ENCODE data around the gene ELOVL6. TPM values are rescaled to one million over a fixed set of nuclear protein-coding genes. Genes with fewer than 3 reads are reported as not detected.
"Not testable (repeated sequence)": the region's sequence is repeated elsewhere in the genome, so short reads cannot be mapped to it uniquely, and the experiment has no call there.

The ELOVL6 gene
- total RNA-seq, 1 experiment from 2014 or later = 38.7 TPM

GRCh38 chr4:110039164-110039563 lies 159.3 kb downstream of the ELOVL6 start:
- DNase-seq (ENCODE audit: low read depth, low spot score); H3K36me3 ChIP-seq (ENCODE audit: control insufficient read depth in 1 of 2, insufficient read depth in 2 of 2, low read length in 2 of 2); H3K9me3 ChIP-seq (ENCODE audit: control insufficient read depth in 1 of 2, insufficient read depth in 1 of 2, low read depth in 1 of 2, low read length in 2 of 2); H3K9me2 ChIP-seq (ENCODE audit: insufficient read depth); H3K27ac ChIP-seq (ENCODE audit: low read depth, low read length); BruUV-seq (replicated peaks); H3K9ac ChIP-seq (ENCODE audit: low read length); H2AFZ ChIP-seq (ENCODE audit: low read depth, low read length, poor library complexity, severe bottlenecking); RAD21 ChIA-PET (ENCODE audit: low non-redundant PET in 1 of 2, low total read pairs in 2 of 2, uncharacterized antibody in 2 of 2, unreplicated experiment in 2 of 2); H3K4me2 ChIP-seq (ENCODE audit: low read length); H3K4me1 ChIP-seq (ENCODE audit: control insufficient read depth in 1 of 2, insufficient read depth in 2 of 2, low read length in 2 of 2); H3K27me3 ChIP-seq (ENCODE audit: insufficient read depth, low read length); H3K4me3 ChIP-seq (replicated peaks in 1 of 2; ENCODE audit: low read depth in 1 of 2, low read length in 2 of 2); POLR2A ChIA-PET; CTCF ChIA-PET; intact Hi-C loops (cut with micrococcal nuclease); H3K79me2 ChIP-seq (ENCODE audit: insufficient read depth, low read length); H4K20me1 ChIP-seq (ENCODE audit: insufficient read depth); ATAC-seq: not testable (repeated sequence)

- intact Hi-C loops (cut with micrococcal nuclease) = no loop called here
- Histone ChIP-seq H3K27me3 (ENCODE audit: insufficient read depth, low read length) (no peaks in the 10 kb centered on the region), H3K4me1 (ENCODE audit: control insufficient read depth in 1 of 2, insufficient read depth in 2 of 2, low read length in 2 of 2) (no peaks in the 10 kb centered on the region), H3K36me3 (ENCODE audit: control insufficient read depth in 1 of 2, insufficient read depth in 2 of 2, low read length in 2 of 2) (no peaks in the 10 kb centered on the region), H3K79me2 (ENCODE audit: insufficient read depth, low read length) (no peaks in the 10 kb centered on the region), H2AFZ (ENCODE audit: low read depth, low read length, poor library complexity, severe bottlenecking) (no peak overlapping the region), H3K9me3 (ENCODE audit: control insufficient read depth in 1 of 2, insufficient read depth in 1 of 2, low read depth in 1 of 2, low read length in 2 of 2) (no peaks in the 10 kb centered on the region), H3K4me2 (ENCODE audit: low read length) (no peak overlapping the region), H3K27ac (ENCODE audit: low read depth, low read length) (no peak overlapping the region), H3K4me3 (replicated peaks in 1 of 2; ENCODE audit: low read depth in 1 of 2, low read length in 2 of 2) (no peak overlapping the region), H3K9me2 (ENCODE audit: insufficient read depth) (no peaks in the 10 kb centered on the region), H3K9ac (ENCODE audit: low read length) (no peak overlapping the region), H4K20me1 (ENCODE audit: insufficient read depth) (no peaks in the 10 kb centered on the region)
- DNase-seq (ENCODE audit: low read depth, low spot score) = no peak
- RAD21 ChIA-PET (ENCODE audit: low non-redundant PET in 1 of 2, low total read pairs in 2 of 2, uncharacterized antibody in 2 of 2, unreplicated experiment in 2 of 2) = no interaction called here
- CTCF ChIA-PET = interaction anchor here (2.3 kb wide), 1 partner anchor 15 kb away, joined by 7 read pairs; no protein-coding TSS in a partner anchor
- TF ChIP-seq, protein P1, sequence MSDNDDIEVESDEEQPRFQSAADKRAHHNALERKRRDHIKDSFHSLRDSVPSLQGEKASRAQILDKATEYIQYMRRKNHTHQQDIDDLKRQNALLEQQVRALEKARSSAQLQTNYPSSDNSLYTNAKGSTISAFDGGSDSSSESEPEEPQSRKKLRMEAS (IDR thresholded peaks at IDR 0.05) = no peak
- TF ChIP-seq SP1 (IDR thresholded peaks at IDR 0.05; ENCODE audit: low read depth) (no peak), EGR1 (IDR thresholded peaks at IDR 0.05; ENCODE audit: low read depth) (no peak), RAD21 (IDR thresholded peaks at IDR 0.05; ENCODE audit: low read depth) (no peak), TCF7L2 (IDR thresholded peaks at IDR 0.05; ENCODE audit: borderline replicate concordance, extremely low read depth, insufficient read depth, insufficient read length) (no peak), SRF (IDR thresholded peaks at IDR 0.05; ENCODE audit: low read depth) (no peak), CEBPB (IDR thresholded peaks at IDR 0.05; ENCODE audit: low read depth) (no peak)
- no TSS peak for BruUV-seq (replicated peaks)
- POLR2A ChIA-PET = no interaction called here
- no peak for ATAC-seq
These were observed 164.4 kb downstream of the ELOVL6 start for GRCh38 chr4:110034026-110034393.
